HEK293 (cell line): Measurements from ENCODE around the gene RNF39.
A peak's percentile ranks its signal among the peaks of the same experiment; 100 is the strongest.

ENCODE experiments used
- CTCF ChIA-PET: fragments of 350-600 bp; formaldehyde crosslinking; extraction: SDS; loops from one replicate; lab custom pipeline; 2021; ENCODE audit warnings: antibody characterized with exemption; lab: Yijun Ruan, JAX
- POLR2A ChIA-PET: fragments of 300-600 bp; formaldehyde crosslinking; extraction: SDS; loops from one replicate; lab custom pipeline; 2020; ENCODE audit warnings: antibody characterized with exemption, inconsistent platforms; lab: Yijun Ruan, JAX
- H3K27ac ChIP-seq: fragments of 200-500 bp; sonication (Bioruptor generic); 2 replicates; pipeline ENCODE4 v1.5.1; 2014; ENCODE audit warnings: low read depth, low read length, control low read depth, inconsistent platforms; ENCODE audit errors: extremely low read depth
- H3K36me3 ChIP-seq, 2 experiments: fragments of 200-500 bp in 1 of 2; sonication (Bioruptor generic) in 1 of 2; 1 replicate in 1 of 2; 2 replicates in 1 of 2; pipeline ENCODE4 v1.5.1; 2014 to 2017; ENCODE audit warnings: inconsistent platforms in 2 of 2, low read length in 2 of 2; ENCODE audit not compliant: control insufficient read depth in 2 of 2, insufficient read depth in 1 of 2
- H3K4me1 ChIP-seq: fragments of 200-500 bp; sonication (Bioruptor generic); 2 replicates; pipeline ENCODE4 v1.5.1; 2014; ENCODE audit warnings: mild to moderate bottlenecking, low read length, inconsistent platforms; ENCODE audit not compliant: control insufficient read depth, insufficient read depth
- H3K4me3 ChIP-seq: 2 replicates; pipeline ENCODE4 v1.5.1; 2011; ENCODE audit warnings: low read depth, mild to moderate bottlenecking, control low read depth, low read length, moderate library complexity
- H3K9me3 ChIP-seq: fragments of 200-500 bp; sonication (Bioruptor generic); 2 replicates; pipeline ENCODE4 v1.5.1; 2014; ENCODE audit warnings: low read depth, low read length, inconsistent platforms; ENCODE audit not compliant: control insufficient read depth, insufficient read depth
- ATF2 ChIP-seq: fragments of 450-650 bp; formaldehyde crosslinking; IDR thresholded peaks from 2 replicates; pipeline ENCODE4 v1.5.1; 2016; ENCODE audit warnings: missing biosample characterization, missing genetic modification characterization, low read depth
- PBX3 ChIP-seq: sonication (generic); formaldehyde crosslinking; IDR thresholded peaks from 2 replicates; pipeline ENCODE4 v1.8.1; 2022; ENCODE audit warnings: mild to moderate bottlenecking, moderate library complexity, missing genetic modification reagents
- PRDM4 ChIP-seq: fragments of 450-650 bp; formaldehyde crosslinking; IDR thresholded peaks from 2 replicates; pipeline ENCODE4 v1.5.1; 2017; ENCODE audit warnings: missing biosample characterization, missing genetic modification characterization
- SCRT2 ChIP-seq: fragments of 450-650 bp; formaldehyde crosslinking; IDR thresholded peaks from 2 replicates; pipeline ENCODE4 v1.5.1; 2016; ENCODE audit warnings: missing biosample characterization, missing genetic modification characterization
- SP2 ChIP-seq: fragments of 450-650 bp; formaldehyde crosslinking; IDR thresholded peaks from 2 replicates; pipeline ENCODE4 v1.5.1; 2016; ENCODE audit warnings: missing biosample characterization, missing genetic modification characterization
- ZBTB10 ChIP-seq: fragments of 450-650 bp; formaldehyde crosslinking; IDR thresholded peaks from 2 replicates; pipeline ENCODE4 v1.5.1; 2016; ENCODE audit warnings: missing biosample characterization, missing genetic modification characterization
- ZNF132 ChIP-seq: fragments of 450-650 bp; formaldehyde crosslinking; IDR thresholded peaks from 2 replicates; pipeline ENCODE4 v1.5.1; 2017; ENCODE audit warnings: missing biosample characterization, missing genetic modification characterization, borderline replicate concordance
- ZNF174 ChIP-seq: fragments of 450-650 bp; formaldehyde crosslinking; IDR thresholded peaks from 2 replicates; pipeline ENCODE4 v1.5.0; 2017; ENCODE audit warnings: missing biosample characterization, mild to moderate bottlenecking, missing genetic modification characterization
- ZNF211 ChIP-seq: fragments of 450-650 bp; formaldehyde crosslinking; IDR thresholded peaks from 2 replicates; pipeline ENCODE4 v1.5.1; 2016; ENCODE audit warnings: low read depth, missing biosample characterization, missing genetic modification characterization
- ZNF221 ChIP-seq: fragments of 450-650 bp; formaldehyde crosslinking; IDR thresholded peaks from 2 replicates; pipeline ENCODE4 v1.5.1; 2017; ENCODE audit warnings: missing biosample characterization, missing genetic modification characterization, borderline replicate concordance
- ZNF280C ChIP-seq: fragments of 450-650 bp; formaldehyde crosslinking; IDR thresholded peaks from 2 replicates; pipeline ENCODE4 v1.5.1; 2016; ENCODE audit warnings: missing biosample characterization, missing genetic modification characterization
- ZNF423 ChIP-seq: fragments of 450-650 bp; formaldehyde crosslinking; IDR thresholded peaks from 2 replicates; pipeline ENCODE4 v1.5.1; 2016; ENCODE audit warnings: missing biosample characterization, missing genetic modification characterization
- ZNF48 ChIP-seq: fragments of 450-650 bp; formaldehyde crosslinking; IDR thresholded peaks from 2 replicates; pipeline ENCODE4 v1.5.1; 2016; ENCODE audit warnings: missing biosample characterization, missing genetic modification characterization
- ZNF560 ChIP-seq: fragments of 450-650 bp; formaldehyde crosslinking; IDR thresholded peaks from 2 replicates; pipeline ENCODE4 v1.5.1; 2017; ENCODE audit warnings: missing biosample characterization, missing genetic modification characterization, borderline replicate concordance
- ZNF571 ChIP-seq: fragments of 450-650 bp; formaldehyde crosslinking; IDR thresholded peaks from 2 replicates; pipeline ENCODE4 v1.5.0; 2017; ENCODE audit warnings: missing biosample characterization, missing genetic modification characterization
- ZNF660 ChIP-seq: fragments of 450-650 bp; IDR thresholded peaks from 2 replicates; pipeline ENCODE4 v1.5.1; 2018; ENCODE audit warnings: missing biosample characterization, mild to moderate bottlenecking, missing genetic modification characterization
- ZNF777 ChIP-seq: fragments of 450-650 bp; formaldehyde crosslinking; IDR thresholded peaks from 2 replicates; pipeline ENCODE4 v1.5.1; 2017; ENCODE audit warnings: missing biosample characterization, missing genetic modification characterization, borderline replicate concordance

The RNF39 gene

GRCh38 chr6:30066577-30067459 is 8.8 kb downstream of the RNF39 start, which contains the start of gene PPP1R11 (continued):
- TF ChIP-seq PRDM4 (tag by site-specific recombination), result no peak

- peak overlapping the region; percentile 59 for H3K27ac ChIP-seq
- POLR2A ChIA-PET, result interaction anchor here (1.0 to 3.6 kb wide), 6 partner anchors 9 to 148 kb away, joined by 3 to 26 read pairs (median 4); partner anchors contain the start of genes RNF39 and TRIM26
- TF ChIP-seq PBX3 (CRISPR knock-in tag) (no peak), ZNF423 (tag by site-specific recombination) (no peak), ZNF48 (no peak), ZNF132 (tag by site-specific recombination) (no peak), ZNF211 (no peak), ZNF221 (tag by site-specific recombination) (no peak), SP2 (tag by site-specific recombination) (no peak), ATF2 (tag by site-specific recombination) (no peak), ZNF660 (tag by site-specific recombination) (no peak), ZNF560 (no peak), ZNF777 (tag by site-specific recombination) (no peak), ZNF280C (tag by site-specific recombination) (no peak), ZBTB10 (tag by site-specific recombination) (no peak), ZNF174 (tag by site-specific recombination) (no peak), ZNF571 (no peak), SCRT2 (tag by site-specific recombination) (no peak)
Measured at GRCh38 chr6:30066082-30066481, 9.5 kb downstream of the RNF39 start.

More at GRCh38 chr6:30066082-30066481, 9.5 kb downstream of the RNF39 start:
- CTCF ChIA-PET, result interaction anchor here (0.6 to 2.6 kb wide), 8 partner anchors 27 to 218 kb away, joined by 3 to 13 read pairs (median 4); no protein-coding TSS in a partner anchor
- Histone ChIP-seq H3K9me3 (no peaks in the 10 kb centered on the region), H3K4me3 (peak overlapping the region; percentile 83), H3K4me1 (peaks cover 10% of the 10 kb centered on the region), H3K36me3 (peaks cover 18 to 45% of the 10 kb centered on the region in 2 experiments; a peak in 2 of 3 replicates)
